ENCODE data around the gene MBLAC1.
A peak's percentile ranks its signal among the peaks of the same experiment; 100 is the strongest.
"Not testable (repeated sequence)": the region's sequence is repeated elsewhere in the genome, so short reads cannot be mapped to it uniquely, and the experiment has no call there.

The MBLAC1 gene

GRCh38 chr7:100119072-100119969, 7.4 kb upstream of the MBLAC1 start, which contains the start of the genes CNPY4 and TAF6:
CNPY4 (plus strand) TSS chr7:100119634; CDS start chr7:100119745, 111 bp downstream.
TAF6 (minus strand) TSS chr7:100119358; CDS start chr7:100114209, 5,149 bp downstream.
- H3K36me3 ChIP-seq (ENCODE audit: control insufficient read depth, insufficient read depth, low read length) = no peaks in the 10 kb centered on the region
- peak within 1 kb of the TSS; percentile 78 for H3K9ac ChIP-seq (ENCODE audit: low read length)
- H3K9me3 ChIP-seq (ENCODE audit: control insufficient read depth, low read length) = no peaks in the 10 kb centered on the region
- H3K4me3 ChIP-seq (ENCODE audit: low read length) = peak within 1 kb of the TSS; percentile 74
- peaks cover 19% of the 10 kb centered on the region for H3K4me1 ChIP-seq (ENCODE audit: control insufficient read depth, insufficient read depth, low read length)
- no peaks in the 10 kb centered on the region for H3K27me3 ChIP-seq (ENCODE audit: control insufficient read depth, insufficient read depth, low read length)

- Histone ChIP-seq H3K27me3 (ENCODE audit: control insufficient read depth, insufficient read depth, low read length) (no peaks in the 10 kb centered on the region), H3K4me3 (ENCODE audit: low read length) (peak overlapping the region; percentile 74), H3K9ac (ENCODE audit: low read length) (peak overlapping the region; percentile 78), H3K36me3 (ENCODE audit: control insufficient read depth, insufficient read depth, low read length) (no peaks in the 10 kb centered on the region), H3K4me1 (ENCODE audit: control insufficient read depth, insufficient read depth, low read length) (peaks cover 28% of the 10 kb centered on the region), H3K9me3 (ENCODE audit: control insufficient read depth, low read length) (no peaks in the 10 kb centered on the region)
Measured at GRCh38 chr7:100119970-100120732, 6.6 kb upstream of the MBLAC1 start.

GRCh38 chr7:100120733-100121036, 6.1 kb upstream of the MBLAC1 start:
- H3K4me3 ChIP-seq (ENCODE audit: low read length) = no peak overlapping the region
- no peaks in the 10 kb centered on the region for H3K36me3 ChIP-seq (ENCODE audit: control insufficient read depth, insufficient read depth, low read length)
- H3K9me3 ChIP-seq (ENCODE audit: control insufficient read depth, low read length) = no peaks in the 10 kb centered on the region
- no peaks in the 10 kb centered on the region for H3K27me3 ChIP-seq (ENCODE audit: control insufficient read depth, insufficient read depth, low read length)
- H3K4me1 ChIP-seq (ENCODE audit: control insufficient read depth, insufficient read depth, low read length) = peaks cover 33% of the 10 kb centered on the region
- H3K9ac ChIP-seq (ENCODE audit: low read length) = no peak overlapping the region

GRCh38 chr7:100122067-100122466, 4.7 kb upstream of the MBLAC1 start:
- H3K4me1 ChIP-seq (ENCODE audit: control insufficient read depth, insufficient read depth, low read length) = peaks cover 41% of the 10 kb centered on the region
- no peak overlapping the region for H3K9ac ChIP-seq (ENCODE audit: low read length)
- no peaks in the 10 kb centered on the region for H3K9me3 ChIP-seq (ENCODE audit: control insufficient read depth, low read length)
- no peaks in the 10 kb centered on the region for H3K36me3 ChIP-seq (ENCODE audit: control insufficient read depth, insufficient read depth, low read length)
- H3K27me3 ChIP-seq (ENCODE audit: control insufficient read depth, insufficient read depth, low read length) = no peaks in the 10 kb centered on the region
- H3K4me3 ChIP-seq (ENCODE audit: low read length) = no peak overlapping the region

GRCh38 chr7:100122568-100122967, 4.2 kb upstream of the MBLAC1 start:
- Histone ChIP-seq H3K36me3 (ENCODE audit: control insufficient read depth, insufficient read depth, low read length) (no peaks in the 10 kb centered on the region), H3K4me1 (ENCODE audit: control insufficient read depth, insufficient read depth, low read length) (peaks cover 41% of the 10 kb centered on the region), H3K9ac (ENCODE audit: low read length) (no peak overlapping the region), H3K4me3 (ENCODE audit: low read length) (no peak overlapping the region), H3K27me3 (ENCODE audit: control insufficient read depth, insufficient read depth, low read length) (no peaks in the 10 kb centered on the region), H3K9me3 (ENCODE audit: control insufficient read depth, low read length) (no peaks in the 10 kb centered on the region)

GRCh38 chr7:100124301-100125230, 2.2 kb upstream of the MBLAC1 start:
- H3K36me3 ChIP-seq (ENCODE audit: control insufficient read depth, insufficient read depth, low read length) = no peaks in the 10 kb centered on the region
- peaks cover 44% of the 10 kb centered on the region for H3K4me1 ChIP-seq (ENCODE audit: control insufficient read depth, insufficient read depth, low read length)
- no peaks in the 10 kb centered on the region for H3K27me3 ChIP-seq (ENCODE audit: control insufficient read depth, insufficient read depth, low read length)
- H3K9ac ChIP-seq (ENCODE audit: low read length) = no peak overlapping the region
- H3K9me3 ChIP-seq (ENCODE audit: control insufficient read depth, low read length) = no peaks in the 10 kb centered on the region
- no peak overlapping the region for H3K4me3 ChIP-seq (ENCODE audit: low read length)

- H3K4me1 ChIP-seq (ENCODE audit: control insufficient read depth, insufficient read depth, low read length) = peaks cover 44% of the 10 kb centered on the region
- H3K9ac ChIP-seq (ENCODE audit: low read length) = peak overlapping the region; percentile 96
- H3K9me3 ChIP-seq (ENCODE audit: control insufficient read depth, low read length) = no peaks in the 10 kb centered on the region
- H3K4me3 ChIP-seq (ENCODE audit: low read length) = peak overlapping the region; percentile 91
- H3K27me3 ChIP-seq (ENCODE audit: control insufficient read depth, insufficient read depth, low read length) = no peaks in the 10 kb centered on the region
- no peaks in the 10 kb centered on the region for H3K36me3 ChIP-seq (ENCODE audit: control insufficient read depth, insufficient read depth, low read length)
Measured at GRCh38 chr7:100126239-100126930, 382 bp upstream of the MBLAC1 start.

GRCh38 chr7:100127866-100128636, 1.3 kb downstream of the MBLAC1 start:
- H3K9me3 ChIP-seq (ENCODE audit: control insufficient read depth, low read length) = no peaks in the 10 kb centered on the region
- H3K27me3 ChIP-seq (ENCODE audit: control insufficient read depth, insufficient read depth, low read length) = no peaks in the 10 kb centered on the region
- H3K36me3 ChIP-seq (ENCODE audit: control insufficient read depth, insufficient read depth, low read length) = no peaks in the 10 kb centered on the region
- peaks cover 38% of the 10 kb centered on the region for H3K4me1 ChIP-seq (ENCODE audit: control insufficient read depth, insufficient read depth, low read length)
- peak overlapping the region; percentile 91 for H3K4me3 ChIP-seq (ENCODE audit: low read length)
- peak overlapping the region; percentile 96 for H3K9ac ChIP-seq (ENCODE audit: low read length)

- Histone ChIP-seq H3K4me3 (ENCODE audit: low read length) (no peak overlapping the region), H3K9ac (ENCODE audit: low read length) (no peak overlapping the region), H3K9me3 (ENCODE audit: control insufficient read depth, low read length) (no peaks in the 10 kb centered on the region)
Measured at GRCh38 chr7:100128637-100128963, 1.8 kb downstream of the MBLAC1 start.

GRCh38 chr7:100130220-100130607, 3.4 kb downstream of the MBLAC1 start:
- not testable (repeated sequence) for H3K9ac ChIP-seq (ENCODE audit: low read length); H3K36me3 ChIP-seq (ENCODE audit: control insufficient read depth, insufficient read depth, low read length); H3K27me3 ChIP-seq (ENCODE audit: control insufficient read depth, insufficient read depth, low read length); H3K9me3 ChIP-seq (ENCODE audit: control insufficient read depth, low read length); H3K4me3 ChIP-seq (ENCODE audit: low read length)
- peaks cover 27% of the 10 kb centered on the region for H3K4me1 ChIP-seq (ENCODE audit: control insufficient read depth, insufficient read depth, low read length)

More at GRCh38 chr7:100128637-100128963, 1.8 kb downstream of the MBLAC1 start:
- H3K36me3 ChIP-seq (ENCODE audit: control insufficient read depth, insufficient read depth, low read length) = no peaks in the 10 kb centered on the region
- peaks cover 38% of the 10 kb centered on the region for H3K4me1 ChIP-seq (ENCODE audit: control insufficient read depth, insufficient read depth, low read length)
- H3K27me3 ChIP-seq (ENCODE audit: control insufficient read depth, insufficient read depth, low read length) = no peaks in the 10 kb centered on the region

Measured in mucosa of stomach (tissue), 1 donor.